Stimulated activated CD4-positive, alpha-beta T cell treated with anti-CD3 and anti-CD28 coated beads, Interleukin-15, amount 100 ng/mL, for 48 hours (primary cell): ENCODE results near the gene OLFM1.
"Not testable (repeated sequence)": the region's sequence is repeated elsewhere in the genome, so short reads cannot be mapped to it uniquely, and the experiment has no call there.

ENCODE experiments used
- DNase-seq, 2 donors: peaks; one replicate each; pipeline ENCODE4 v3.0.0-alpha.2; 2020; ENCODE audit warnings: low read depth in 2 of 2

OLFM1 gene

GRCh38 chr9:135152614-135153334 is 65.3 kb downstream of the OLFM1 start:
- no peak for DNase-seq

GRCh38 chr9:135154050-135154615 is 66.7 kb downstream of the OLFM1 start:
- DNase-seq: no peak

DNA sequence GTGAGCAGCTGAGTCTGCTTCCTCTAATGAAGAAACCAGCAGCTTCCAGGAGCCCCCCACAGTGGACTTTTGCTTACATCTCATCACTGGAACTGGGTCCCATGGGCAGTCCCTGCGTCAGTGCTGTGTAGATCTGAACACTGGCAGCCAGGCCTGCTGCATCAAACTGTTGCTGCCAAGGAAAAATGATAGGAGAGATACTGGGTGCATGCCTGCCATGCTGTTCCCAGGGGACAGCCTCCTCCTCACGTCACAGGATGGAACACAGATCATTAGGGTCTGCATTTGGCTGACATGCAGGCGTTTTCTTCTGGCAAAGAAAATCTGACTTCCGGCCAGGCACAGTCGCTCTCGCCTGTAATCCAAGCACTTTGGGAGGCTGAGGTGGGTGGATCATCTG is 67.9 kb downstream of the OLFM1 start:
- no peak for DNase-seq

- DNase-seq: no peak
Observed at GRCh38 chr9:135156525-135157510, 69.3 kb downstream of the OLFM1 start.

DNA sequence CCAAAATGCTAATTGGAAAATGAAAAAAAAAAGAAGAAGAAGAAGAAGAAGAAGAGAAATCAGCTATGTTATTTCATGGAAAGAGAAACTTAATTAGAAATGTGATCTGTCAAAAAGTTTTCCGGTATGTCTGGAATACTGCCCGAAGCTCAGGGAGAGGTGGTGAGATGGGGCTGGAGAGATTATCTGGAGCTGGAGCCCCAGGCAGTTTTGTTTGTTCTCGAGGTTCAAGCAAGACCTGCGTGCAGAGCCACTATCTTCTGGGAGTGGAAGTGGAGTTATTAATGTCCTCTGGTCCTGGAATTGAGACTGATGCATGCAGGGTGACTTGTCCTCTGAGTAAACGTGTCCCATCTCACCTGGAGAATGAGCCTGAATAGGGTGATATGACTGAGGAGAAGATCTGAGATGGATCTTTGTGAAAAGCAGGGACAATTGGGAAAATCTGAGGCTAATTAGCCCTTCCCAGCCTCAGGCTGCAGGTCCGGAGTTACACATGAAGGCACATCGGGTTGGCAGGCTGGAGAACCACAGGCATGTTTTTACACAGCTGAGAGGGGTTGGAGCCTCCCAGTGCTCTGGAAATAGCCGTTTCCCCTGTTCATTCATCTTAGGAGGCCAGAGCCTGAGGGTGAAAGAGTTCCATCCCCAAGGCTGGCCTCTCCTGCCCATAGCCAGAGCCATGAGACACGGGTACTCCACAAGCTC is 70.5 kb downstream of the OLFM1 start:
- DNase-seq: no peak

- no peak for DNase-seq
Observed at GRCh38 chr9:135158564-135158937, 71.1 kb downstream of the OLFM1 start.

GRCh38 chr9:135159801-135160200 is 72.3 kb downstream of the OLFM1 start:
- DNase-seq: no peak

GRCh38 chr9:135160862-135161261 is 73.4 kb downstream of the OLFM1 start:
- no peak for DNase-seq

GRCh38 chr9:135162599-135162998 is 75.1 kb downstream of the OLFM1 start:
- not testable (repeated sequence) for DNase-seq

DNA sequence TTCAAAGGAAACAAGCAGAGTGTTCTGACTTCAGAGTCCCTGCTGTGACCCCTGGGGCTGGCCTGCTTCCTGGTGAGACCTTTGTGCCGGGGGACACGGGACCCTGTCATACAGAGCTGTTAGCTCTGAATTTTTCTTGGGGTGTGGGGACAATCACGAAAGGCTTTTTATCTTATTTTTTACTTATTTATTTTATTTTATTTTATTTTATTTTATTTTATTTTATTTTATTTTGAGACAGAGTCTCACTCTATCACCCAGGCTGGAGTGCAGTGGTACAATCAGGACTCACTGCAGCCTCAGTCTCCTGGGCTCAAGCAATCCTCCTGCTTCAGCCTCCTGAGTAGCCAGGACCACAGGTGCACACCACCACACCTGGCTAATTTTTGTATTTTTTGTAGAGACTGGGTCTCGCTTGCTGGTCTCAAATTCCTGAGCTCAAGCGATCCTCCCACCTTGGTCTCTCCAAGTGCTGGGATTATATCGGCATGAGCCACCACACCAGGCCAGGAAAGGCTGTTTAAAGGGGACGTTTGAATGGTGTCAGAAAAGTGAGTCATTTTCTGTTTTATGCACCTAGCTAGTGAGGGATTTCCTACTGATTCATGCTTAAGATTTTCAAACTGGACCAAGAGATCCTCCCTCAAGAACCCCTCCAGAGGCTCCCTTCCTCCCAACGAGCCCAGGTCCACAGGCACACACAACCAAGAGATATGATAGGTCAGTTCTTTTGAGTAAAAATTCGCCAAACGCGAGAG is 75.7 kb downstream of the OLFM1 start:
- DNase-seq: no peak

- no peak for DNase-seq
Observed at GRCh38 chr9:135164036-135164435, 76.6 kb downstream of the OLFM1 start.

DNA sequence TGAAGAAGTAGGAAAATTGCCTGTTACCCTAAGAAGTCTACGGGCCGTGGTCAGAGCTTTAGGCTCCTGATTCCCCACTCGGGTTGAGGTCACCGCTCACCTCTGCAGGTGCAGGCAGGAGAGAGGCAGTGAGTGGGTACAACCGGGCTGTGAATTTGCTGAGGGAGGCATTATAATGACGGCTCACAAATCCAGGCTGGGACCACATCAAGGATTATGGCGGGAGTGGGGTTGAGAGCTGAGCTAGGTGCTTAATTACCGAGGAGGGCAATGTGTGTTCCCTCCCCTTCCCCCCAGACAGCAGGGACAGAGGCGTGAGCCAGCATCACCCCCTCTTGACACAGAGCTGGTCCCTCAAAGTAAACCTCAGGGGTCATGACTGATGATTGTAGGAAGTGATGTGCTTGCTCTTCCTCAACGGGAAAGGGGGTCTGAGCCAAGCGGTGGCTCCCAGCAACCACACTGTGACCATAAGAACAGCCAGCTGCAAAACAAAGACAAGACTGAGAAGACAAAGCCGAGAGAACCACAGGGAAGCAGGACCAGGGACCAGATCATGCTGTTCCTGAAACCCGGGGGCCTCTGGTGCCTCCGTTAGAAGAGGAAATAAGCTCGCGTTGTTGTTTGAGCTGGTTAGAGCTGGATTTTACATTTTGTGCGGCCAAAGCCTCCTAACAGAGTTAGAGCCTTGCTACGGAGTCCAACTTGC is 77.7 kb downstream of the OLFM1 start:
- DNase-seq: no peak

GRCh38 chr9:135165756-135166519 is 78.5 kb downstream of the OLFM1 start:
- DNase-seq: no peak

GRCh38 chr9:135166565-135166964 is 79.1 kb downstream of the OLFM1 start:
- DNase-seq: no peak

DNA sequence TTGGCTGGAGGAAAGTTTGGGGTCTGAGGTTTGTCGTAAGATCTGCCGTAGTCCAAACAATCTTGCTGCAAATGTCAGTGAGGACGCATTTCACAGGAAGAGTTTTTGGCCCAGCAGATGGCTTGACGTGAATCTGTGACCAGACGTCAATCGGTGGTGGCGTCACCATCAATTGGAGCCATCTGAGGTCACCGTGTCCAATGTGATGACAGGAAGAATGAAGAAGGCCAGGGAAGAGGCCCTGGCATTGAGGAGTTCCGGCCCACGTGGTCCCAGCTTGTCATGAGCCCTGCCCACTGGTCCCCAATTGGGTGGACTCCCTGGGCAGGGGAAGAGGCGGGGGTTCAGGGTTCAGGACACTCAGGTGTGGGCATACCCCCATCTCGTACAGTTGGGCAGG is 79.9 kb downstream of the OLFM1 start:
- no peak for DNase-seq

- no peak for DNase-seq
Observed at GRCh38 chr9:135167849-135168655, 80.6 kb downstream of the OLFM1 start.

DNA sequence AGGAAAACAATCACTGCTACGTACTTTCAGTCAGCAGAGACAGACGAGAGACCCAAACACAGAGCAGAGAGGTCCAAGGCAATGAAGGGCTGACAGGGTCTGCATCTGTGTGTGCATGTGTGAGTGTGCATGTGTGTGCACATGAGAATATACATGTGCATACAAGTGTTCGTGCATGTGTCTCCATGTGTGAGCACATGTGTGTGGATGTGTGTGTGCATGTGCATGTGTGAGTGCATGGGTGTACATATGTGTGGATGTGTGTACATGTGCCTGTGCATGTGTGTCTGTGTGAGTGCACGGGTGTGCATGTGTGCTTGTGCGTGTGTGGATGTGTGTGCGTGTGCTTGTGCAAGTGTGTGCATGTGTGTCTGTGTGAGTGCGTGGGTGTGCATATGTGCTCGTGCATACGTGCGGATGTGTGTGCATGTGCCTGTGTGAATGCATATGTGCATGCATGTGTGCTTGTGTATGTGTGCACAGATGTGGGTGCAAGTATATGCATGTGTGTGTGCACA is 82.3 kb downstream of the OLFM1 start:
- no peak for DNase-seq

- DNase-seq: no peak
Observed at GRCh38 chr9:135170535-135170934, 83.1 kb downstream of the OLFM1 start.
